NCI-H748 (cell line): ENCODE measurements around the gene SPATA16.
"Not testable (repeated sequence)": the region's sequence is repeated elsewhere in the genome, so short reads cannot be mapped to it uniquely, and the experiment has no call there.

Source experiments
- DNase-seq: peaks from one replicate; lab custom pipeline; 2025; ENCODE audit not compliant: unreplicated experiment; lab: John Stamatoyannopoulos, UW

Gene SPATA16

GRCh38 chr3:172892158-172892557 is 248.9 kb downstream of the SPATA16 start:
- no peak for DNase-seq

GRCh38 chr3:172885704-172886103 is 255.3 kb downstream of the SPATA16 start:
- peak; percentile 14 for DNase-seq

GRCh38 chr3:172882563-172882962 is 258.5 kb downstream of the SPATA16 start:
- DNase-seq: no peak

- DNase-seq: not testable (repeated sequence)
These were observed 261.7 kb downstream of the SPATA16 start for GRCh38 chr3:172879381-172879780.

GRCh38 chr3:172877011-172877410 is 264.0 kb downstream of the SPATA16 start:
- DNase-seq: no peak

GRCh38 chr3:172876297-172876696 is 264.7 kb downstream of the SPATA16 start:
- no peak for DNase-seq

GRCh38 chr3:172875039-172875438 is 266.0 kb downstream of the SPATA16 start:
- no peak for DNase-seq

- DNase-seq: no peak
These were observed 271.1 kb downstream of the SPATA16 start for GRCh38 chr3:172869784-172870518.

GRCh38 chr3:172869368-172869771 is 271.7 kb downstream of the SPATA16 start:
- DNase-seq: peak; percentile 64

- peak; percentile 95 for DNase-seq
These were observed 272.3 kb downstream of the SPATA16 start for GRCh38 chr3:172868582-172869200.

- not testable (repeated sequence) for DNase-seq
These were observed 274.2 kb downstream of the SPATA16 start for GRCh38 chr3:172866726-172867350.

GRCh38 chr3:172859041-172859440 is 282.0 kb downstream of the SPATA16 start:
- DNase-seq: no peak

- no peak for DNase-seq
These were observed 284.0 kb downstream of the SPATA16 start for GRCh38 chr3:172856795-172857742.

GRCh38 chr3:172855037-172855436 is 286.0 kb downstream of the SPATA16 start:
- no peak for DNase-seq

GRCh38 chr3:172853921-172854666 is 286.9 kb downstream of the SPATA16 start:
- no peak for DNase-seq

GRCh38 chr3:172853005-172853404 is 288.0 kb downstream of the SPATA16 start:
- no peak for DNase-seq

- DNase-seq: no peak
These were observed 292.1 kb downstream of the SPATA16 start for GRCh38 chr3:172848910-172849309.

- DNase-seq: no peak
These were observed 293.7 kb downstream of the SPATA16 start for GRCh38 chr3:172847292-172847691.

- no peak for DNase-seq
These were observed 294.3 kb downstream of the SPATA16 start for GRCh38 chr3:172846706-172847105.

- no peak for DNase-seq
These were observed 294.9 kb downstream of the SPATA16 start for GRCh38 chr3:172846103-172846561.
